ENCODE results near the gene MBNL1.

- TF ChIP-seq, protein P1, sequence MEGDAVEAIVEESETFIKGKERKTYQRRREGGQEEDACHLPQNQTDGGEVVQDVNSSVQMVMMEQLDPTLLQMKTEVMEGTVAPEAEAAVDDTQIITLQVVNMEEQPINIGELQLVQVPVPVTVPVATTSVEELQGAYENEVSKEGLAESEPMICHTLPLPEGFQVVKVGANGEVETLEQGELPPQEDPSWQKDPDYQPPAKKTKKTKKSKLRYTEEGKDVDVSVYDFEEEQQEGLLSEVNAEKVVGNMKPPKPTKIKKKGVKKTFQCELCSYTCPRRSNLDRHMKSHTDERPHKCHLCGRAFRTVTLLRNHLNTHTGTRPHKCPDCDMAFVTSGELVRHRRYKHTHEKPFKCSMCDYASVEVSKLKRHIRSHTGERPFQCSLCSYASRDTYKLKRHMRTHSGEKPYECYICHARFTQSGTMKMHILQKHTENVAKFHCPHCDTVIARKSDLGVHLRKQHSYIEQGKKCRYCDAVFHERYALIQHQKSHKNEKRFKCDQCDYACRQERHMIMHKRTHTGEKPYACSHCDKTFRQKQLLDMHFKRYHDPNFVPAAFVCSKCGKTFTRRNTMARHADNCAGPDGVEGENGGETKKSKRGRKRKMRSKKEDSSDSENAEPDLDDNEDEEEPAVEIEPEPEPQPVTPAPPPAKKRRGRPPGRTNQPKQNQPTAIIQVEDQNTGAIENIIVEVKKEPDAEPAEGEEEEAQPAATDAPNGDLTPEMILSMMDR (IDR thresholded peaks at IDR 0.05) = no peak
- TF ChIP-seq POLR2A (IDR thresholded peaks at IDR 0.05) = no peak
- no peak for TF ChIP-seq POLR2AphosphoS5 (IDR thresholded peaks at IDR 0.05)
Measured at GRCh38 chr3:152375546-152375945, 106.8 kb downstream of the MBNL1 start.

All from upper lobe of left lung (tissue), 4 donors.